Central memory CD8-positive, alpha-beta T cell (primary cell): ENCODE data around the gene LAMC2.

Experiments used
- ATAC-seq: fragments of 150-1000 bp; cut with Tn5 transposase; replicated peaks from 2 replicates; pipeline ENCODE4 v1.10.0; 2022; ENCODE audit warnings: mild to moderate bottlenecking, moderate FRiP score, moderate number of reproducible peaks; ENCODE audit not compliant: poor library complexity, severe bottlenecking; ENCODE audit errors: extremely low read depth
- DNase-seq, 2 donors: peaks; one replicate each; pipeline ENCODE4 v3.0.0; 2021; ENCODE audit warnings: low spot score in 2 of 2
- H3K27ac Mint-ChIP-seq: one replicate; pipeline ENCODE4 v1.8.0; 2022; ENCODE audit warnings: low read depth, mild to moderate bottlenecking, moderate library complexity, mixed read lengths
- H3K27me3 Mint-ChIP-seq: one replicate; pipeline ENCODE4 v1.8.0; 2022; ENCODE audit warnings: mixed read lengths
- H3K36me3 Mint-ChIP-seq: one replicate; pipeline ENCODE4 v1.8.0; 2022; ENCODE audit warnings: mild to moderate bottlenecking, moderate library complexity, mixed read lengths; ENCODE audit not compliant: insufficient read depth
- H3K4me1 Mint-ChIP-seq: one replicate; pipeline ENCODE4 v1.8.0; 2022; ENCODE audit warnings: mixed read lengths
- H3K4me3 Mint-ChIP-seq: one replicate; pipeline ENCODE4 v1.8.0; 2022; ENCODE audit warnings: mild to moderate bottlenecking, moderate library complexity, mixed read lengths
- H3K9me3 Mint-ChIP-seq: one replicate; pipeline ENCODE4 v1.8.0; 2022; ENCODE audit warnings: mixed read lengths

The LAMC2 gene

GRCh38 chr1:183152180-183152579 is 33.9 kb upstream of the LAMC2 start:
- H3K9me3 Mint-ChIP-seq: peaks cover 5% of the 10 kb centered on the region
- DNase-seq: no peak
- H3K27me3 Mint-ChIP-seq: peaks cover 33% of the 10 kb centered on the region
- ATAC-seq: no peak
- H3K4me1 Mint-ChIP-seq: no peaks in the 10 kb centered on the region
- H3K36me3 Mint-ChIP-seq: peaks cover 2% of the 10 kb centered on the region
- H3K4me3 Mint-ChIP-seq: no peak overlapping the region
- no peak overlapping the region for H3K27ac Mint-ChIP-seq

DNA sequence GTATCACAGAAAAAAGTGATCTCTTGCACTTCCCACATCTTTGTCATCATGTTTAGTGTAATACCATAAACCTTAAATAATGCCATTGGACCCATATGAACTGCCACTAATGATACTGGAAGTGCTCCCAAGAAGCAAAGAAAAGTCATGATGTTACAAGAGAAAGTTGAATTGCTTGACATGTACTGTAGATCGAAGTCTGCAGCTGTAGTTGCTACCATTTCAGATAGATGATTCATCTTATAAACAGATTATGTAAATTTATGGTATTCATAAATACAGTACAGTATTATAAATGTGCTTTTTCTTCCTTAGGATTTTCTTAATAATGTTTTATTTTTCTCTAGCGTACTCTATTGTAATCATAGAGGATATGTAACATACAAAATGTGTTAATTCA is 30.1 kb upstream of the LAMC2 start:
- Mint-ChIP-seq H3K27ac (no peak overlapping the region), H3K27me3 (peaks cover 24% of the 10 kb centered on the region), H3K4me1 (no peaks in the 10 kb centered on the region), H3K9me3 (no peaks in the 10 kb centered on the region), H3K36me3 (peaks cover 2% of the 10 kb centered on the region), H3K4me3 (no peak overlapping the region)
- DNase-seq (no peak), ATAC-seq (no peak)

DNA sequence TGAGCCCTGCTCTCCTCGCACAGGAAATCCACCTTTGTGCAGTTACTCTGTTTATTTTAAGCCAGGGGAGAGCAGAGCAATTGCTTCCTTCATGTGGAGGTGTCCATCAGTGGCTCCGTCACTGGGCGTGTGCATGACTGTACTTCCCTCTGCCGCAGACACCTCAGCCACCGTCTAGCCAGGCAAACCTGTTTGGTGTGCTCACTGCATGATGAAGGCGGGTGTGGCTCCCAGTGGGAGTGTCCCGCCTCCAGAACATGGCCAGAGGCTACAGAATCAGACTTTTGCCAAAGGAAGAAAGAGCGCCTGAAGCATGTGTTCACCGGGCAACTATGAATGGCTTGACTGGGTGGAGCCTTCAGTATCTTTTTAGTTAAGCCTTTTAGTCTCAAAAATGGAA is 26.1 kb upstream of the LAMC2 start:
- DNase-seq (no peak), ATAC-seq (no peak)
- Mint-ChIP-seq H3K4me3 (no peak overlapping the region), H3K4me1 (no peaks in the 10 kb centered on the region), H3K9me3 (no peaks in the 10 kb centered on the region), H3K36me3 (no peaks in the 10 kb centered on the region), H3K27me3 (no peaks in the 10 kb centered on the region), H3K27ac (no peak overlapping the region)

- no peaks in the 10 kb centered on the region for H3K36me3 Mint-ChIP-seq
- no peaks in the 10 kb centered on the region for H3K4me1 Mint-ChIP-seq
- ATAC-seq (no peak), DNase-seq (no peak)
- H3K9me3 Mint-ChIP-seq: no peaks in the 10 kb centered on the region
- no peak overlapping the region for H3K27ac Mint-ChIP-seq
- no peak overlapping the region for H3K4me3 Mint-ChIP-seq
- H3K27me3 Mint-ChIP-seq: no peaks in the 10 kb centered on the region
These were observed 24.7 kb upstream of the LAMC2 start for GRCh38 chr1:183161391-183161790.

DNA sequence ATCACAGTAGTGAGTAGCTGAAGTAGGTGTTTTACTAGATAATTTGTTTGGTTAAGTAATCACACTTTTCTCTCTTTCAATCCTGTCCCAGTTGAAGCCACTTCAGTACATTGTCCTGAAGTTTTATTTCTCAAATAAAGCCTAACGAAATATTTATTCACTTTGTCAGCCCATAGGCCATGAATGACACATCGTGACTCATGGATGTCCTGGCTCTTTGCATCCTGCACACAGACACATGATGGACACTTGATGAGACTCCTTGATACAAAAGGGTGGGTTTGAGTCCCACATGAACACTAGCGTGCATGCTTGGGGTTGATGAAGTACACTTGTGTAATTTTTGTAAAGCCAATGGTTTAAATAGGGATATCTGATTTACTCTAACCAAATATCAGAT is 22.7 kb upstream of the LAMC2 start:
- peaks cover 4% of the 10 kb centered on the region for H3K27me3 Mint-ChIP-seq
- DNase-seq: no peak
- no peak for ATAC-seq

DNA sequence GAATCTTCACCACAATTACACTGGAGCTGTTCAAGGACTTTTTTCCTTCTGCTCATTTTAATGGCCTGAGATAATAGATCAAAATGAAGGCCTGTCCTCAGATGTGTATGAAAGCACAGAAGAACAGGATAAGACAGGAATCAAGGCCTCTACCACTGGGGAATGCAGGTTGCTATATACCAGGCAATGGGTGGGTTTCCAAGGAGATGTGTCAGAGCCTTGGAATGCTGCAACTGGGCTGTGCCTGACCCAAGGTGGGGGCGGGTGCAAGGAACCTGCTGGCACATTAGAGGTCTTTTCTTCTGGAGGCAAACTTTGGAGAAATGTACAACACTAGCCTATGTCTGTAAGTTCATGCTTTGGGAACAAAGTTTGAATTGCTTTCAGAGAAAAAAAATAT is 21.7 kb upstream of the LAMC2 start:
- DNase-seq: no peak
- peaks cover 11% of the 10 kb centered on the region for H3K27me3 Mint-ChIP-seq
- no peaks in the 10 kb centered on the region for H3K36me3 Mint-ChIP-seq
- no peaks in the 10 kb centered on the region for H3K4me1 Mint-ChIP-seq
- H3K4me3 Mint-ChIP-seq: no peak overlapping the region
- no peak for ATAC-seq
- H3K9me3 Mint-ChIP-seq: no peaks in the 10 kb centered on the region
- H3K27ac Mint-ChIP-seq: no peak overlapping the region

More for the DNA sequence above, 22.7 kb upstream of the LAMC2 start:
- no peak overlapping the region for H3K27ac Mint-ChIP-seq
- H3K4me1 Mint-ChIP-seq: no peaks in the 10 kb centered on the region
- H3K4me3 Mint-ChIP-seq: no peak overlapping the region
- H3K9me3 Mint-ChIP-seq: no peaks in the 10 kb centered on the region
- H3K36me3 Mint-ChIP-seq: no peaks in the 10 kb centered on the region

DNA sequence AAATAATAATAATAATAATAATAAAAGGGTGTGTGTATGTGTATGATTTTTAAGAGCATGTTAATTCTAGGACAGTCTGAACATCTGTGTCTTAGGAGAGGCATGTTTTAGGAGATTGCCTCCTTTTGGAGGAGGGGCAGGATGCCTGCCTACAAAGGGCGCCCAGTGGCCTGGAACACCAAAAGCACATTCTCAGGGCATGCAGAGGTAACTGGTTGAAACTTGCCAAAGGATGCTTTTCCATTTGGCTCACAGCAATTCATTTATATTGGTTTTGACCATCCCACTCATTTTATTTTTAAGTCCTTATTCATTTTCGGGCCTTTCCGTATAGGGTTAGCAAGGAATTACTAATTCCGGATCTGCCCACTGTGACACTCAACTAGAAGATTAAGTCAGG is 21.1 kb upstream of the LAMC2 start:
- H3K4me3 Mint-ChIP-seq: no peak overlapping the region
- no peaks in the 10 kb centered on the region for H3K4me1 Mint-ChIP-seq
- ATAC-seq: no peak
- H3K27me3 Mint-ChIP-seq: peaks cover 11% of the 10 kb centered on the region
- no peak overlapping the region for H3K27ac Mint-ChIP-seq
- H3K9me3 Mint-ChIP-seq: no peaks in the 10 kb centered on the region
- no peak for DNase-seq
- H3K36me3 Mint-ChIP-seq: no peaks in the 10 kb centered on the region

GRCh38 chr1:183165456-183165855 is 20.6 kb upstream of the LAMC2 start:
- H3K27ac Mint-ChIP-seq: no peak overlapping the region
- no peak overlapping the region for H3K4me3 Mint-ChIP-seq
- peaks cover 11% of the 10 kb centered on the region for H3K27me3 Mint-ChIP-seq
- H3K4me1 Mint-ChIP-seq: no peaks in the 10 kb centered on the region
- DNase-seq: no peak
- no peaks in the 10 kb centered on the region for H3K36me3 Mint-ChIP-seq
- no peak for ATAC-seq
- no peaks in the 10 kb centered on the region for H3K9me3 Mint-ChIP-seq

- Mint-ChIP-seq H3K36me3 (no peaks in the 10 kb centered on the region), H3K27ac (no peak overlapping the region), H3K4me3 (no peak overlapping the region), H3K9me3 (no peaks in the 10 kb centered on the region), H3K4me1 (no peaks in the 10 kb centered on the region), H3K27me3 (peaks cover 11% of the 10 kb centered on the region)
- DNase-seq (no peak), ATAC-seq (no peak)
These were observed 19.6 kb upstream of the LAMC2 start for GRCh38 chr1:183166454-183166853.

- Mint-ChIP-seq H3K4me3 (no peak overlapping the region), H3K9me3 (no peaks in the 10 kb centered on the region), H3K4me1 (no peaks in the 10 kb centered on the region), H3K36me3 (peaks cover 2% of the 10 kb centered on the region), H3K27ac (no peak overlapping the region), H3K27me3 (peaks cover 11% of the 10 kb centered on the region)
- ATAC-seq (no peak), DNase-seq (no peak)
These were observed 18.4 kb upstream of the LAMC2 start for GRCh38 chr1:183167676-183168075.

DNA sequence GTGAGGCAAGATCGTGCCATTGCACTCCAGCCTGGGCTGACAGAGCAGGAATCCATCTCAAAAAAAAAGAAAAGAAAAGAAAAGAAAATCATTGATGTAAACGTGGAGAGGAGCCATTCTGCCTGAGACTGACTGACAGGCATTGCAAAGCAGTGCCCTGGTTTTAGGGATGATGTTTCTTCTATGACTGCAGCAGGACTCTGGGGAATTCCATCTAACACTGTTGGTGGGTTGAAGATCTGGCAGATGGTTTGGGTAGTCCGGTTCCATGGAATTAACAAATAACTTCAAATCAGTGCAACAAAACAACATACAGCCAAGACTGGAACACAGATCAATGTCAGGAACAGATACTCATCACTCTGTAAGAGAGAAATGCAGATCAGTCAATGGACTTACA is 17.8 kb upstream of the LAMC2 start:
- no peaks in the 10 kb centered on the region for H3K4me1 Mint-ChIP-seq
- DNase-seq (no peak), ATAC-seq (no peak)
- H3K9me3 Mint-ChIP-seq: no peaks in the 10 kb centered on the region
- H3K36me3 Mint-ChIP-seq: peaks cover 2% of the 10 kb centered on the region
- no peak overlapping the region for H3K4me3 Mint-ChIP-seq
- H3K27me3 Mint-ChIP-seq: peaks cover 15% of the 10 kb centered on the region
- no peak overlapping the region for H3K27ac Mint-ChIP-seq

GRCh38 chr1:183173828-183174227 is 12.2 kb upstream of the LAMC2 start:
- H3K27me3 Mint-ChIP-seq: peaks cover 12% of the 10 kb centered on the region
- no peak for DNase-seq
- no peaks in the 10 kb centered on the region for H3K9me3 Mint-ChIP-seq
- H3K27ac Mint-ChIP-seq: no peak overlapping the region
- no peak overlapping the region for H3K4me3 Mint-ChIP-seq
- H3K4me1 Mint-ChIP-seq: no peaks in the 10 kb centered on the region
- no peak for ATAC-seq
- H3K36me3 Mint-ChIP-seq: peaks cover 2% of the 10 kb centered on the region

- H3K9me3 Mint-ChIP-seq: no peaks in the 10 kb centered on the region
- no peak for ATAC-seq
- no peaks in the 10 kb centered on the region for H3K4me1 Mint-ChIP-seq
- H3K36me3 Mint-ChIP-seq: peaks cover 2% of the 10 kb centered on the region
- H3K27ac Mint-ChIP-seq: no peak overlapping the region
- H3K27me3 Mint-ChIP-seq: peaks cover 10% of the 10 kb centered on the region
- no peak overlapping the region for H3K4me3 Mint-ChIP-seq
- DNase-seq: no peak
These were observed 10.4 kb upstream of the LAMC2 start for GRCh38 chr1:183175631-183176030.

DNA sequence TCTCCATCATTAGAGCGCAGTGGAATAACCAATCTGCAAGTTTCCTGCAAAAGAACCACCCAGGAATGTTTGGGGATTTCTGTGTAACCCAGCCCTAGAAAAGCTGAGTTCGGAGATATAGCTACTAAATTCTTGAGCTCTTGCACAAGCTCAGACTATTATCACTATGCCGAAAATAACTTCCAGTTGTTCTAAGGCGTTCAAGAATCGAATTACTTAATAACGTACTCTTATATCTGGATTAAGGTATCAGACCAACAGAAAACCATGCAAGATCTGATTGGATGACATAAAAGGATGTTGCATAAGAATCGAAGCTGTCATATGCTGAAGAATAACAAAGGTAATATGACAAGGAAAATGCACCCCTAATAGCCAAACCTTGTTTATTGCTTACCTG is 7.5 kb upstream of the LAMC2 start:
- peaks cover 4% of the 10 kb centered on the region for H3K27me3 Mint-ChIP-seq
- DNase-seq: no peak
- ATAC-seq: no peak
- no peaks in the 10 kb centered on the region for H3K36me3 Mint-ChIP-seq
- H3K4me3 Mint-ChIP-seq: no peak overlapping the region
- no peaks in the 10 kb centered on the region for H3K4me1 Mint-ChIP-seq
- no peaks in the 10 kb centered on the region for H3K9me3 Mint-ChIP-seq
- H3K27ac Mint-ChIP-seq: no peak overlapping the region
